H9 (cell line): ENCODE data around the gene TBC1D2. TPM values are rescaled to one million over a fixed set of nuclear protein-coding genes. Genes with fewer than 3 reads are reported as not detected.

ENCODE experiments used
- DNase-seq: peaks from one replicate; pipeline ENCODE4 v3.0.0-alpha.2; 2017
- H2AFZ ChIP-seq: one replicate; pipeline ENCODE4 v1.6.1; 2013; ENCODE audit warnings: mild to moderate bottlenecking, low read length, control low read depth, moderate library complexity
- H2AK5ac ChIP-seq: 2 replicates; pipeline ENCODE4 v1.6.1; 2013; ENCODE audit warnings: low read length, control low read depth, mixed read lengths; ENCODE audit not compliant: insufficient read length
- H2BK120ac ChIP-seq: one replicate; pipeline ENCODE4 v1.6.1; 2013; ENCODE audit warnings: low read depth, mild to moderate bottlenecking, low read length, control low read depth, inconsistent platforms; ENCODE audit not compliant: poor library complexity, severe bottlenecking
- H2BK12ac ChIP-seq: 2 replicates; pipeline ENCODE4 v1.6.1; 2013; ENCODE audit warnings: low read length, control low read depth, mixed read lengths, low read depth; ENCODE audit not compliant: insufficient read length
- H2BK15ac ChIP-seq: 2 replicates; pipeline ENCODE4 v1.6.1; 2013; ENCODE audit warnings: low read depth, low read length, control low read depth
- H2BK20ac ChIP-seq: one replicate; pipeline ENCODE4 v1.6.1; 2013; ENCODE audit warnings: low read depth, mild to moderate bottlenecking, low read length, control low read depth, inconsistent platforms; ENCODE audit not compliant: poor library complexity, severe bottlenecking
- H2BK5ac ChIP-seq: 2 replicates; pipeline ENCODE4 v1.6.1; 2013; ENCODE audit warnings: low read length, control low read depth, mixed read lengths; ENCODE audit not compliant: insufficient read length
- H3K14ac ChIP-seq: 2 replicates; pipeline ENCODE4 v1.6.1; 2013; ENCODE audit warnings: low read length, control low read depth; ENCODE audit not compliant: insufficient read depth
- H3K18ac ChIP-seq: 2 replicates; pipeline ENCODE4 v1.6.1; 2013; ENCODE audit warnings: low read depth, mild to moderate bottlenecking, mixed read lengths, low read length, control low read depth; ENCODE audit not compliant: insufficient read length
- H3K23ac ChIP-seq: 2 replicates; pipeline ENCODE4 v1.6.1; 2013; ENCODE audit warnings: low read length, control low read depth, mixed read lengths, low read depth; ENCODE audit not compliant: insufficient read length
- H3K23me2 ChIP-seq: 2 replicates; pipeline ENCODE4 v1.6.1; 2013; ENCODE audit warnings: low read depth, mild to moderate bottlenecking, mixed read lengths, low read length, control low read depth; ENCODE audit not compliant: insufficient read length, poor library complexity, severe bottlenecking
- H3K27ac ChIP-seq: 2 replicates; pipeline ENCODE4 v1.5.1; 2013; ENCODE audit warnings: low read length, control low read depth, mixed read lengths, low read depth; ENCODE audit not compliant: insufficient read length
- H3K27me3 ChIP-seq: 2 replicates; pipeline ENCODE4 v1.6.1; 2013; ENCODE audit warnings: low read length, control low read depth, inconsistent platforms; ENCODE audit not compliant: insufficient read depth
- H3K4ac ChIP-seq: 2 replicates; pipeline ENCODE4 v1.6.1; 2013; ENCODE audit warnings: low read depth, mild to moderate bottlenecking, control low read depth, inconsistent platforms, low read length, moderate library complexity
- H3K4me1 ChIP-seq: 2 replicates; pipeline ENCODE4 v1.6.1; 2013; ENCODE audit warnings: low read length, control low read depth, inconsistent platforms; ENCODE audit not compliant: insufficient read depth
- H3K4me2 ChIP-seq: 2 replicates; pipeline ENCODE4 v1.6.1; 2013; ENCODE audit warnings: low read length, control low read depth, mixed read lengths; ENCODE audit not compliant: insufficient read length, insufficient read depth
- H3K56ac ChIP-seq: 2 replicates; pipeline ENCODE4 v1.6.1; 2013; ENCODE audit warnings: low read depth, mild to moderate bottlenecking, mixed read lengths, low read length, control low read depth; ENCODE audit not compliant: insufficient read length
- H3K79me1 ChIP-seq: 2 replicates; pipeline ENCODE4 v1.6.1; 2013; ENCODE audit warnings: low read depth, mild to moderate bottlenecking, moderate library complexity, low read length, control low read depth, inconsistent platforms; ENCODE audit not compliant: insufficient read depth, poor library complexity, severe bottlenecking
- H3K79me2 ChIP-seq: 2 replicates; pipeline ENCODE4 v1.6.1; 2013; ENCODE audit warnings: low read length, control low read depth, inconsistent platforms; ENCODE audit not compliant: insufficient read depth
- H3K9ac ChIP-seq: 2 replicates; pipeline ENCODE4 v1.6.1; 2013; ENCODE audit warnings: low read length, control low read depth, mixed read lengths; ENCODE audit not compliant: insufficient read length; ENCODE audit errors: extremely low read depth
- H3K9me3 ChIP-seq: one replicate; pipeline ENCODE4 v1.6.1; 2013; ENCODE audit warnings: low read depth, low read length, inconsistent platforms; ENCODE audit not compliant: control insufficient read depth
- H3T11ph ChIP-seq: one replicate; pipeline ENCODE4 v1.6.1; 2013; ENCODE audit warnings: mild to moderate bottlenecking, low read length, control low read depth, inconsistent platforms
- H4K20me1 ChIP-seq: one replicate; pipeline ENCODE4 v1.6.1; 2013; ENCODE audit not compliant: control insufficient read depth, insufficient read length, insufficient read depth
- H4K5ac ChIP-seq: 2 replicates; pipeline ENCODE4 v1.6.1; 2013; ENCODE audit warnings: low read depth, mild to moderate bottlenecking, mixed read lengths, low read length, control low read depth; ENCODE audit not compliant: insufficient read length
- H4K8ac ChIP-seq: replicated peaks from 2 replicates; pipeline ENCODE4 v1.6.1; 2013; ENCODE audit warnings: low read length, control low read depth, mixed read lengths, low read depth; ENCODE audit not compliant: insufficient read length
- H4K91ac ChIP-seq: 2 replicates; pipeline ENCODE4 v1.6.1; 2013; ENCODE audit warnings: low read depth, mild to moderate bottlenecking, moderate library complexity, mixed read lengths, low read length, control low read depth; ENCODE audit not compliant: insufficient read length
- H3K27ac Mint-ChIP-seq, 3 experiments: 2 replicates in 2 of 3; 3 replicates in 1 of 3; pipeline ENCODE4 v1.8.0; 2020 to 2021; ENCODE audit warnings: mixed read lengths in 3 of 3, mild to moderate bottlenecking in 1 of 3, moderate library complexity in 1 of 3
- H3K27me3 Mint-ChIP-seq: 2 replicates; pipeline ENCODE4 v1.8.0; 2021; ENCODE audit warnings: low read depth, mild to moderate bottlenecking, moderate library complexity, mixed read lengths
- H3K36me3 Mint-ChIP-seq, 3 experiments: 2 replicates in 2 of 3; 3 replicates in 1 of 3; pipeline ENCODE4 v1.8.0; 2020 to 2021; ENCODE audit warnings: low read depth in 3 of 3, mixed read lengths in 3 of 3; ENCODE audit not compliant: insufficient read depth in 1 of 3
- H3K4me1 Mint-ChIP-seq, 2 experiments: 2 replicates each; pipeline ENCODE4 v1.8.0; 2020; ENCODE audit warnings: mixed read lengths in 2 of 2
- H3K4me3 Mint-ChIP-seq, 2 experiments: 2 replicates in 1 of 2; 3 replicates in 1 of 2; pipeline ENCODE4 v1.8.0; 2020 to 2021; ENCODE audit warnings: mild to moderate bottlenecking in 2 of 2, mixed read lengths in 2 of 2, moderate library complexity in 1 of 2
- H3K9me3 Mint-ChIP-seq, 2 experiments: 2 replicates in 1 of 2; 3 replicates in 1 of 2; pipeline ENCODE4 v1.8.0; 2020; ENCODE audit warnings: mild to moderate bottlenecking in 2 of 2, mixed read lengths in 2 of 2, moderate library complexity in 1 of 2
- CTCF ChIP-seq: fragments of 200-600 bp; sonication (generic); conservative IDR thresholded peaks from 3 replicates; pipeline ENCODE4 v1.8.0; 2021; ENCODE audit warnings: antibody characterized with exemption, mild to moderate bottlenecking
- WGBS: extraction: QIAGEN DNeasy Blood & Tissue Kit; methylation state at CpG from one replicate; pipeline ENCODE4 v1.1.7; 2013; ENCODE audit warnings: missing lambda C conversion rate, low lambda C conversion rate, mixed read lengths; ENCODE audit not compliant: insufficient read length; ENCODE audit errors: extremely low coverage; 5-methylcytosine and 5-hydroxymethylcytosine counted together
- total RNA-seq: library from RNA; stranded (reverse); gene quantifications from 2 replicates; pipeline ENCODE4 v1.2.1, GENCODE V29; 2021

Gene TBC1D2
- total RNA-seq, 1 experiment from 2014 or later, result 2.9 TPM

GRCh38 chr9:98242426-98242825 lies 13.0 kb downstream of the TBC1D2 start:
- DNase-seq, result no peak
- Histone ChIP-seq H3T11ph (no peak overlapping the region), H3K14ac (no peak overlapping the region), H3K18ac (no peak overlapping the region), H4K5ac (no peak overlapping the region), H3K56ac (no peak overlapping the region), H3K27me3 (no peaks in the 10 kb centered on the region), H2BK120ac (no peak overlapping the region), H3K4me2 (no peak overlapping the region), H3K4ac (no peak overlapping the region), H2BK12ac (no peak overlapping the region), H4K8ac (no peak overlapping the region), H3K23ac (no peak overlapping the region), H2BK5ac (no peak overlapping the region), H3K79me1 (no peaks in the 10 kb centered on the region), H2AFZ (no peak overlapping the region), H3K27ac (no peak overlapping the region), H3K9ac (no peak overlapping the region), H4K20me1 (no peaks in the 10 kb centered on the region), H3K23me2 (no peaks in the 10 kb centered on the region), H3K4me1 (no peaks in the 10 kb centered on the region; the same call in 1 of the 2 replicates), H3K9me3 (no peaks in the 10 kb centered on the region), H2BK20ac (no peak overlapping the region), H2BK15ac (no peak overlapping the region), H2AK5ac (no peak overlapping the region), H4K91ac (no peak overlapping the region), H3K79me2 (no peaks in the 10 kb centered on the region)
- TF ChIP-seq CTCF, result no peak
- Mint-ChIP-seq H3K4me1 (peaks cover 17 to 21% of the 10 kb centered on the region in 2 experiments), H3K4me3 (no peak overlapping the region), H3K27ac (no peak overlapping the region), H3K36me3 (peaks cover 0 to 5% (median 0%) of the 10 kb centered on the region in 3 experiments; a peak in 2 of 7 replicates), H3K9me3 (no peaks in the 10 kb centered on the region), H3K27me3 (no peaks in the 10 kb centered on the region; the same call in 1 of the 2 replicates)
- no CpG with 5 or more reads among the region's 3 CpGs for WGBS
